Activated T-cell treated with anti-CD3 and anti-CD28 coated beads, Interleukin-2, amount 50 U/mL, for 24 hours (primary cell): ENCODE results near the gene PTGR3.
A peak's percentile ranks its signal among the peaks of the same experiment; 100 is the strongest.

Experiments
- DNase-seq: peaks from one replicate; pipeline ENCODE4 v3.0.0-alpha.2; 2020
- H3K27ac Mint-ChIP-seq: 2 replicates; pipeline ENCODE4 v1.8.0; 2020; ENCODE audit warnings: mild to moderate bottlenecking, mixed read lengths
- H3K27me3 Mint-ChIP-seq: 2 replicates; pipeline ENCODE4 v1.8.0; 2020; ENCODE audit warnings: mixed read lengths
- H3K36me3 Mint-ChIP-seq: 2 replicates; pipeline ENCODE4 v1.8.0; 2020; ENCODE audit warnings: low read depth, mixed read lengths
- H3K4me1 Mint-ChIP-seq: 2 replicates; pipeline ENCODE4 v1.8.0; 2020; ENCODE audit warnings: low read depth, mixed read lengths
- H3K4me3 Mint-ChIP-seq: 2 replicates; pipeline ENCODE4 v1.8.0; 2020; ENCODE audit warnings: mild to moderate bottlenecking, moderate library complexity, mixed read lengths
- H3K9me3 Mint-ChIP-seq: 2 replicates; pipeline ENCODE4 v1.8.0; 2020; ENCODE audit warnings: mixed read lengths

Gene PTGR3

GRCh38 chr18:75246721-75247610, 38.0 kb upstream of the PTGR3 start:
- no peaks in the 10 kb centered on the region for H3K9me3 Mint-ChIP-seq
- no peaks in the 10 kb centered on the region for H3K27me3 Mint-ChIP-seq
- peaks cover 72% of the 10 kb centered on the region for H3K4me1 Mint-ChIP-seq
- H3K4me3 Mint-ChIP-seq = peak overlapping the region; percentile 84
- DNase-seq = peak; percentile 46
- peak overlapping the region; percentile 96 for H3K27ac Mint-ChIP-seq
- no peaks in the 10 kb centered on the region for H3K36me3 Mint-ChIP-seq

- H3K27me3 Mint-ChIP-seq = no peaks in the 10 kb centered on the region
- H3K36me3 Mint-ChIP-seq = peaks cover 5% of the 10 kb centered on the region
- peaks cover 71% of the 10 kb centered on the region for H3K4me1 Mint-ChIP-seq
- H3K9me3 Mint-ChIP-seq = no peaks in the 10 kb centered on the region
- peak overlapping the region; percentile 17 for H3K27ac Mint-ChIP-seq
- no peak overlapping the region for H3K4me3 Mint-ChIP-seq
- DNase-seq = no peak
Measured at GRCh38 chr18:75244351-75245313, 35.7 kb upstream of the PTGR3 start.

GRCh38 chr18:75241705-75242104, 32.8 kb upstream of the PTGR3 start:
- DNase-seq = no peak
- H3K4me3 Mint-ChIP-seq = no peak overlapping the region
- no peaks in the 10 kb centered on the region for H3K9me3 Mint-ChIP-seq
- no peak overlapping the region for H3K27ac Mint-ChIP-seq
- H3K27me3 Mint-ChIP-seq = no peaks in the 10 kb centered on the region
- H3K36me3 Mint-ChIP-seq = peaks cover 18% of the 10 kb centered on the region
- H3K4me1 Mint-ChIP-seq = peaks cover 59% of the 10 kb centered on the region

DNA sequence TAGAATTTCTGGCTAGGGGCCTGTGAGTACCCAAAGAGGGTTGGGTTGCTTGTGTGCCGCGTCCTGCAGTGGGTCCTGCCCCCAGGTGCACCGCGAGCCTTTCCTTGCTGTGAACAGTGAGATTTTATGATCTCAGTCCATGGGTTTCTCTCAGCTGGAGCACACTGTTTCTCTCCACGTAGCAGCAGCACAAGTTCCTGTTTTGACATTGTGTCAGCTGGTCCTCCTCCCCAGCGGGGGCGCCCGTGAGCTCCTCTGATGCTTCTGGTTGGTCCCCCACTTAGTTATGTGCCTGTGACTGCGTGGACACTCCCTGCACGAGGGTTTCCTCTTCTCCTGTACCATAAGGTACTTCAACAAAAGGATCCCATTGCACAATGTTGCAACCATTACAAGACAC, 31.5 kb upstream of the PTGR3 start:
- Mint-ChIP-seq H3K27ac (no peak overlapping the region), H3K27me3 (no peaks in the 10 kb centered on the region), H3K4me3 (no peak overlapping the region), H3K4me1 (peaks cover 50% of the 10 kb centered on the region), H3K36me3 (peaks cover 22% of the 10 kb centered on the region), H3K9me3 (no peaks in the 10 kb centered on the region)
- no peak for DNase-seq

DNA sequence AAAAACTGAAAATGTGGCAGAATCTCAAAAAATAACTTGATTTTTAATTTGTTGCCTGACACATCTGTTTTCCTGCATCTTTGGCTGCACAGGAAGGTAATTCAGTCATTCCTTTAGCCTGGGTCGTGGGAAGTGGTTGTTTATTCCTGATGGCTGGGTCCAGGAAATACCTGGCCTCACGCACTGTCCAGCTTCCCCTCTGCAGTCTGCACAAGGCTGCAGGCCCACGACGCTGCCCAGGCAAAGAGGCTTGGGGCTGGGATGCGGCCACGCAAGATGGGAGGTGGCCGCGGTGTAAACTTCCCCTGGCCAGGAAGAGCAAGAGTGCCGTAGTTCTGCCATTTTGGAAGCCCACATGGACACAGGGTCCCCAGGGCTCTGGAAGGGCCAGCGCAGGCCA, 29.8 kb upstream of the PTGR3 start:
- H3K4me1 Mint-ChIP-seq = peaks cover 41% of the 10 kb centered on the region
- peaks cover 26% of the 10 kb centered on the region for H3K36me3 Mint-ChIP-seq
- H3K27ac Mint-ChIP-seq = no peak overlapping the region
- H3K9me3 Mint-ChIP-seq = no peaks in the 10 kb centered on the region
- H3K27me3 Mint-ChIP-seq = no peaks in the 10 kb centered on the region
- DNase-seq = no peak
- no peak overlapping the region for H3K4me3 Mint-ChIP-seq

- H3K27me3 Mint-ChIP-seq = no peaks in the 10 kb centered on the region
- H3K4me3 Mint-ChIP-seq = no peak overlapping the region
- H3K27ac Mint-ChIP-seq = no peak overlapping the region
- no peaks in the 10 kb centered on the region for H3K9me3 Mint-ChIP-seq
- H3K4me1 Mint-ChIP-seq = peaks cover 43% of the 10 kb centered on the region
- peaks cover 26% of the 10 kb centered on the region for H3K36me3 Mint-ChIP-seq
- DNase-seq = no peak
Measured at GRCh38 chr18:75238100-75238499, 29.2 kb upstream of the PTGR3 start.

GRCh38 chr18:75235896-75236295, 27.0 kb upstream of the PTGR3 start:
- Mint-ChIP-seq H3K4me3 (no peak overlapping the region), H3K4me1 (peaks cover 32% of the 10 kb centered on the region), H3K27me3 (no peaks in the 10 kb centered on the region), H3K36me3 (peaks cover 22% of the 10 kb centered on the region), H3K9me3 (no peaks in the 10 kb centered on the region), H3K27ac (no peak overlapping the region)
- no peak for DNase-seq

- Mint-ChIP-seq H3K4me3 (no peak overlapping the region), H3K36me3 (peaks cover 30% of the 10 kb centered on the region), H3K4me1 (peaks cover 35% of the 10 kb centered on the region), H3K9me3 (no peaks in the 10 kb centered on the region), H3K27me3 (no peaks in the 10 kb centered on the region), H3K27ac (no peak overlapping the region)
- DNase-seq = no peak
Measured at GRCh38 chr18:75234901-75235300, 26.0 kb upstream of the PTGR3 start.

- Mint-ChIP-seq H3K36me3 (peaks cover 19% of the 10 kb centered on the region), H3K4me1 (peaks cover 61% of the 10 kb centered on the region), H3K27me3 (no peaks in the 10 kb centered on the region), H3K4me3 (no peak overlapping the region), H3K9me3 (no peaks in the 10 kb centered on the region), H3K27ac (no peak overlapping the region)
- no peak for DNase-seq
Measured at GRCh38 chr18:75231053-75231406, 22.1 kb upstream of the PTGR3 start.

- no peaks in the 10 kb centered on the region for H3K27me3 Mint-ChIP-seq
- DNase-seq = no peak
- H3K4me1 Mint-ChIP-seq = peaks cover 60% of the 10 kb centered on the region
- no peaks in the 10 kb centered on the region for H3K9me3 Mint-ChIP-seq
- H3K4me3 Mint-ChIP-seq = no peak overlapping the region
- H3K36me3 Mint-ChIP-seq = peaks cover 16% of the 10 kb centered on the region
- no peak overlapping the region for H3K27ac Mint-ChIP-seq
Measured at GRCh38 chr18:75230163-75231052, 21.5 kb upstream of the PTGR3 start.

DNA sequence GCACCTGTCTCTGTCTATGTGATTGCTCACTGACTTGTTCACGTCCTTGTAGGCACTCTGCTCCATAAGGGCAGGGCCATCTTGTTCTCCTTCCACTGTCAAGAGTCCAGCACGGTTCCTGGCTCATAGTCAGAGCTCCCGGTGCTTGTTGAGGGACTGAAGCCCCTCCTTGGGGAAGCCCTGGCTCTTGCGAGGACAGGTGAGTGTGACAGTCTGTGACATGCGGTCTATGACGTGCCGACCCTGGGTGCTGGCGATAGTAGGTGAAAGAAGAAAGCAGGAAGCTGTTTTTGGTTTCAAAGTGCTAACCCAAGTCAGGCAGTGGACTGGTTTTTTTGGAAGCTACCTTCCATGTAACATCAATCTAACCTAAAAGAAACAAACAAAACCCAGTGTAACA, 20.5 kb upstream of the PTGR3 start:
- Mint-ChIP-seq H3K36me3 (peaks cover 13% of the 10 kb centered on the region), H3K4me3 (no peak overlapping the region), H3K27me3 (no peaks in the 10 kb centered on the region), H3K9me3 (no peaks in the 10 kb centered on the region), H3K4me1 (peaks cover 60% of the 10 kb centered on the region), H3K27ac (no peak overlapping the region)
- no peak for DNase-seq

GRCh38 chr18:75228967-75229366, 20.0 kb upstream of the PTGR3 start:
- Mint-ChIP-seq H3K4me1 (peaks cover 63% of the 10 kb centered on the region), H3K27me3 (no peaks in the 10 kb centered on the region), H3K9me3 (no peaks in the 10 kb centered on the region), H3K4me3 (no peak overlapping the region), H3K27ac (no peak overlapping the region), H3K36me3 (peaks cover 13% of the 10 kb centered on the region)
- DNase-seq = no peak

DNA sequence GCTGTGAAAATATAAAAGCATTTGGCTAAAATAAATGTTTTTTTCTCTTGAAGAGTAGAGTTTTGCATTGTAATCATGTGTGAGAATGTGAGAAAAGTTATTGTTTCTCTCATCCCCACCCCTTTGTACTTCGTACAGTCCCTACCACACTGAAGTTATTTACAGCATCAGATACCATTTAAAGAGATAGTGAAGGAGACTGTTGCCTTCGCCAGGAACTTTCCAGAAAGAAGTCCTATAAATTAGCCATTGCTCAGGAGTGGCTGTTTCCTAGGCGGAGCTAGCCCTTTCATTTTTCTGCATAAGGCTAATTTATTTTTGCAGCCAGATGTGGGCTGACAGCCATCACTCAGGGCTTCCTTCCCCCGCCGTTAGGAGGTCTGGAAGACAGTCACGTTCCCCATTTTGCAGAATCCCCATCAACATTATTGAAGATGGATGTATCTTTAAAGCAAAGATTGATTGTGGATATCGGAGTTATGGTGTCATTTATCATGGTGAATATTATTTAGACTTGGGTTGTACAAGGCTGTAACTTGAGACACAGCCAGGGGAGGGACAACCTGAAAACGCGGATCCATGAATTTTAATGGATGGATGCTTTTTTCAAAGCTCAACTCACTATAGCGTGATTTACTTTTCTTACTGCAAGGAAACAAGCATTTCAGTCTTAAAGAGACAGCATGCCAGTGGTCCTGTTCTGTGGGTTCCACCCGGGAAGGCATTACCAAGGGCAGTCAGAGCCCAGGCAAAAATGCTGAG, 18.8 kb upstream of the PTGR3 start:
- no peak for DNase-seq
- peaks cover 13% of the 10 kb centered on the region for H3K36me3 Mint-ChIP-seq
- peak overlapping the region; percentile 11 for H3K27ac Mint-ChIP-seq
- H3K9me3 Mint-ChIP-seq = no peaks in the 10 kb centered on the region
- no peaks in the 10 kb centered on the region for H3K27me3 Mint-ChIP-seq
- peaks cover 66% of the 10 kb centered on the region for H3K4me1 Mint-ChIP-seq
- no peak overlapping the region for H3K4me3 Mint-ChIP-seq
